ENCODE results near the gene CLDN12.

GRCh38 chr7:90403174-90404113 lies at the start of gene CLDN12:
- no peak for TF ChIP-seq TRAFD1 (CRISPR knock-in tag; IDR thresholded peaks at IDR 0.05; ENCODE audit: borderline replicate concordance)
- TF ChIP-seq POGK (CRISPR knock-in tag; conservative IDR thresholded peaks at IDR 0.05): no peak

Measured in HepG2 (cell line).